NCI-H748 (cell line): Measurements from ENCODE around the gene RHOG.

ENCODE experiments used
- DNase-seq: peaks from one replicate; lab custom pipeline; 2025; ENCODE audit not compliant: unreplicated experiment; lab: John Stamatoyannopoulos, UW

RHOG gene

DNA sequence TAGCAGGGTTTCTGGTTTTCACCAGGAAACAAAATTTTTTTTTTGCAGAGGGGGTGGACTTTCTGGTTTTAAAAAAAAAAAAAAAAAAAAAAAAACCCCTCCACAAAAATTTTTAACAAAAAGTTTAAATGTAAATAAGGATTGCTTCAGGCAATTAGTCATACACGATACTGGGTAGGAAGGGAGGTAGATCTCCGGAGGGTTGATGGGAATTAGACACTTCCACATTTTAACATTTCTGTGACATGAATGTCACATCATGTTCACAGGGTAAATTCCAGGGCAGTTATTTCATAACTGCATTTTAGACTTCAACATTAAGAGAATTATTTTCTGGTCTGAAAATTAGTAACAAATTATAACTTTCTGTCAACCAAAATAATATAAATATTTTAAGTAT is 59.3 kb downstream of the RHOG start:
- DNase-seq = no peak
